Measurements from ENCODE around the gene CNTNAP2. TPM values are rescaled to one million over a fixed set of nuclear protein-coding genes. Genes with fewer than 3 reads are reported as not detected.

Gene CNTNAP2
- total RNA-seq, 1 experiment from 2014 or later = 64.5 TPM

- Mint-ChIP-seq H3K4me1 (peaks cover 9% of the 10 kb centered on the region in 2 experiments), H3K27ac (no peak overlapping the region), H3K9me3 (no peaks in the 10 kb centered on the region; a peak in 1 of 5 replicates), H3K36me3 (ENCODE audit: insufficient read depth in 1 of 3, low read depth in 3 of 3) (no peaks in the 10 kb centered on the region), H3K4me3 (no peak overlapping the region), H3K27me3 (ENCODE audit: low read depth) (peaks cover 2% of the 10 kb centered on the region)
- Histone ChIP-seq H3K14ac (ENCODE audit: insufficient read depth, low read length) (no peak overlapping the region), H3K18ac (ENCODE audit: insufficient read length, low read depth, low read length) (no peak overlapping the region), H3K4ac (ENCODE audit: low read depth, low read length) (no peak overlapping the region), H2BK15ac (ENCODE audit: low read depth, low read length) (no peak overlapping the region), H3K56ac (ENCODE audit: insufficient read length, low read depth, low read length) (no peak overlapping the region), H3K4me2 (ENCODE audit: insufficient read depth, insufficient read length, low read length) (no peak overlapping the region), H3K27ac (ENCODE audit: insufficient read length, low read depth, low read length) (no peak overlapping the region), H3T11ph (ENCODE audit: low read length) (no peak overlapping the region), H3K79me1 (ENCODE audit: insufficient read depth, low read depth, low read length, poor library complexity, severe bottlenecking) (no peaks in the 10 kb centered on the region), H4K20me1 (ENCODE audit: control insufficient read depth, insufficient read depth, insufficient read length) (no peaks in the 10 kb centered on the region), H3K9me3 (ENCODE audit: control insufficient read depth, low read depth, low read length) (no peaks in the 10 kb centered on the region), H3K4me1 (ENCODE audit: insufficient read depth, low read length) (no peaks in the 10 kb centered on the region), H3K79me2 (ENCODE audit: insufficient read depth, low read length) (no peaks in the 10 kb centered on the region), H2BK12ac (ENCODE audit: insufficient read length, low read depth, low read length) (no peak overlapping the region), H2BK20ac (ENCODE audit: low read depth, low read length, poor library complexity, severe bottlenecking) (no peak overlapping the region), H2AFZ (ENCODE audit: low read length) (no peak overlapping the region), H4K8ac (replicated peaks; ENCODE audit: insufficient read length, low read depth, low read length) (no peak overlapping the region), H3K27me3 (ENCODE audit: insufficient read depth, low read length) (no peaks in the 10 kb centered on the region), H4K91ac (ENCODE audit: insufficient read length, low read depth, low read length) (no peak overlapping the region), H2BK120ac (ENCODE audit: low read depth, low read length, poor library complexity, severe bottlenecking) (no peak overlapping the region), H3K23me2 (ENCODE audit: insufficient read length, low read depth, low read length, poor library complexity, severe bottlenecking) (no peaks in the 10 kb centered on the region), H2BK5ac (ENCODE audit: insufficient read length, low read length) (no peak overlapping the region), H4K5ac (ENCODE audit: insufficient read length, low read depth, low read length) (no peak overlapping the region), H3K23ac (ENCODE audit: insufficient read length, low read depth, low read length) (no peak overlapping the region), H2AK5ac (ENCODE audit: insufficient read length, low read length) (no peak overlapping the region), H3K9ac (ENCODE audit: extremely low read depth, insufficient read length, low read length) (no peak overlapping the region)
- no CpG with 5 or more reads among the region's 2 CpGs for WGBS (ENCODE audit: extremely low coverage, insufficient read length, low lambda C conversion rate)
- no peak for DNase-seq
- no peak for TF ChIP-seq CTCF (conservative IDR thresholded peaks at IDR 0.05)
These were observed 1861.6 kb downstream of the CNTNAP2 start for GRCh38 chr7:147978201-147978600.
